ENCODE measurements around the gene RBM47.
"Not testable (repeated sequence)": the region's sequence is repeated elsewhere in the genome, so short reads cannot be mapped to it uniquely, and the experiment has no call there.

The RBM47 gene

GRCh38 chr4:40526741-40527140 is 102.9 kb downstream of the RBM47 start:
- no peak for DNase-seq (ENCODE audit: low read depth)

- no peak for DNase-seq (ENCODE audit: low read depth)
These were observed 103.7 kb downstream of the RBM47 start for GRCh38 chr4:40525752-40526598.

GRCh38 chr4:40524366-40525041 is 105.2 kb downstream of the RBM47 start:
- DNase-seq (ENCODE audit: low read depth), result no peak

GRCh38 chr4:40523581-40523980 is 106.1 kb downstream of the RBM47 start:
- no peak for DNase-seq (ENCODE audit: low read depth)

GRCh38 chr4:40521957-40522356 is 107.7 kb downstream of the RBM47 start:
- DNase-seq (ENCODE audit: low read depth), result no peak

- no peak for DNase-seq (ENCODE audit: low read depth)
These were observed 109.1 kb downstream of the RBM47 start for GRCh38 chr4:40520533-40520932.

- not testable (repeated sequence) for DNase-seq (ENCODE audit: low read depth)
These were observed 112.6 kb downstream of the RBM47 start for GRCh38 chr4:40517081-40517480.

GRCh38 chr4:40516651-40517050 is 113.0 kb downstream of the RBM47 start:
- no peak for DNase-seq (ENCODE audit: low read depth)

- DNase-seq (ENCODE audit: low read depth), result no peak
These were observed 114.0 kb downstream of the RBM47 start for GRCh38 chr4:40515398-40516293.

- DNase-seq (ENCODE audit: low read depth), result no peak
These were observed 114.6 kb downstream of the RBM47 start for GRCh38 chr4:40515037-40515397.

GRCh38 chr4:40514497-40514951 is 115.1 kb downstream of the RBM47 start:
- DNase-seq (ENCODE audit: low read depth), result no peak

GRCh38 chr4:40511036-40511614 is 118.5 kb downstream of the RBM47 start:
- DNase-seq (ENCODE audit: low read depth), result no peak

- DNase-seq (ENCODE audit: low read depth), result no peak
These were observed 121.7 kb downstream of the RBM47 start for GRCh38 chr4:40507977-40508376.

GRCh38 chr4:40506492-40506891 is 123.2 kb downstream of the RBM47 start:
- DNase-seq (ENCODE audit: low read depth), result no peak

GRCh38 chr4:40506066-40506465 is 123.6 kb downstream of the RBM47 start:
- no peak for DNase-seq (ENCODE audit: low read depth)

GRCh38 chr4:40502934-40503333 is 126.7 kb downstream of the RBM47 start:
- DNase-seq (ENCODE audit: low read depth), result no peak

GRCh38 chr4:40502220-40502619 is 127.4 kb downstream of the RBM47 start:
- DNase-seq (ENCODE audit: low read depth), result no peak

- no peak for DNase-seq (ENCODE audit: low read depth)
These were observed 128.9 kb downstream of the RBM47 start for GRCh38 chr4:40500781-40501180.

GRCh38 chr4:40493160-40493559 is 136.5 kb downstream of the RBM47 start:
- DNase-seq (ENCODE audit: low read depth), result no peak

GRCh38 chr4:40492691-40493090 is 137.0 kb downstream of the RBM47 start:
- DNase-seq (ENCODE audit: low read depth), result no peak

- no peak for DNase-seq (ENCODE audit: low read depth)
These were observed 139.2 kb downstream of the RBM47 start for GRCh38 chr4:40490481-40490880.

GRCh38 chr4:40489961-40490360 is 139.7 kb downstream of the RBM47 start:
- DNase-seq (ENCODE audit: low read depth), result no peak

Data from stimulated activated CD8-positive, alpha-beta memory T cell treated with anti-CD3 and anti-CD28 coated beads, Interleukin-12 subunit alpha, Interleukin-12 subunit beta, amount 100 ng/mL, for 4 hours (primary cell).